HUES64 (cell line): ENCODE data around the gene MLF2.

Source experiments
- H3K27ac ChIP-seq: 2 replicates; pipeline ENCODE4 v1.7.0; 2013; ENCODE audit warnings: low read depth, low read length, inconsistent platforms
- H3K27me3 ChIP-seq: 2 replicates; pipeline ENCODE4 v1.6.1; 2013; ENCODE audit warnings: mild to moderate bottlenecking, low read length; ENCODE audit not compliant: insufficient read depth
- H3K36me3 ChIP-seq: 2 replicates; pipeline ENCODE4 v1.6.1; 2013; ENCODE audit warnings: mild to moderate bottlenecking, low read length; ENCODE audit not compliant: insufficient read depth
- H3K4me1 ChIP-seq: 2 replicates; pipeline ENCODE4 v1.6.1; 2013; ENCODE audit warnings: mild to moderate bottlenecking, low read length, moderate library complexity; ENCODE audit not compliant: insufficient read depth
- H3K4me3 ChIP-seq: 2 replicates; pipeline ENCODE4 v1.5.1; 2013; ENCODE audit warnings: mild to moderate bottlenecking, low read length, moderate library complexity
- H3K9ac ChIP-seq: 2 replicates; pipeline ENCODE4 v1.6.1; 2013; ENCODE audit warnings: mild to moderate bottlenecking, low read depth, low read length
- H3K9me3 ChIP-seq: 2 replicates; pipeline ENCODE4 v1.6.1; 2013; ENCODE audit warnings: low read depth, low read length; ENCODE audit not compliant: insufficient read depth
- WGBS: fragments of 150-250, 120-280 bp; methylation state at CpG from one replicate; pipeline ENCODE4 v1.1.7; 2013; ENCODE audit warnings: missing lambda C conversion rate; 5-methylcytosine and 5-hydroxymethylcytosine counted together

Gene MLF2

DNA sequence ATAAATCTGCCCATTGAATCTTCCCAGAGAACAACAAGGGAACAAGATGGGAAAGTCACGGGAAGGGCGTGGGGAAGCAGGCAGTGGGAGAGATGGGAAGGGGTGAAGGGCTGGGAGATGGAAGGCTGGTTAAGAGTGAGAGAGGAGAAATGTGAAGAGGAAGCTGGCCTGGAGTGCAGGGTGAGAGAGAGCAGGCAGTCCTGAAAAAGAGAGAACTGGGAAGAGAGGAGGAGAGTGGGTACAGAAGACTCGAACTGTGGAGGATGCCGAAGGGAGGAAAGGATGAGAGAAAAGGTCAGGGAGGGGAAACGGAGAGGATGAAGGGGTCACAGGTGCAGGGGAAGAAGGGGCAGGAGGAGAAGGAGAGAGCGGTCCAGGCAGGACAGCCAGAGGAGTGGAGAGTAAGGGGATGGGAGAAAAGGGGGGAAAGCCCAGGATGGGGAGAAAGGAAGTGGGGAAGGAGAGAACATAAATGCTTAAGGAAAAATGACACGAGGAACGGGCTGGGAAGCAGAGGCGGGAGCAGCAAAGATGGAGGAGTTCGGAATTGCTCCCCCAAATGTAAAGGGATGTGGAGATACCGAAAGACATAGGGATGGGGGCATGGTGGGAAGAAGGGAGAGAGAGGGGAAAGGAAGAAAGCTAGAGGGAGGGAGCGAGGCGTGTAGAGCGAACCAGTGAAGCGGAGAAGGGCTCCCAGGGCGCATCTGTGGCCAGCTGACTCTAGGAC, 53.5 kb downstream of the MLF2 start:
- H3K4me1 ChIP-seq: peaks cover 4% of the 10 kb centered on the region; the same call in 1 of the 2 replicates
- H3K9ac ChIP-seq: no peak overlapping the region
- peaks cover 2% of the 10 kb centered on the region; the same call in 1 of the 2 replicates for H3K36me3 ChIP-seq
- H3K9me3 ChIP-seq: no peaks in the 10 kb centered on the region
- H3K27me3 ChIP-seq: peaks cover 20% of the 10 kb centered on the region
- peak overlapping the region; percentile 84 for H3K4me3 ChIP-seq
- H3K27ac ChIP-seq: no peak overlapping the region
- WGBS: 16% methylated on average over 16 of the region's 16 CpGs

DNA sequence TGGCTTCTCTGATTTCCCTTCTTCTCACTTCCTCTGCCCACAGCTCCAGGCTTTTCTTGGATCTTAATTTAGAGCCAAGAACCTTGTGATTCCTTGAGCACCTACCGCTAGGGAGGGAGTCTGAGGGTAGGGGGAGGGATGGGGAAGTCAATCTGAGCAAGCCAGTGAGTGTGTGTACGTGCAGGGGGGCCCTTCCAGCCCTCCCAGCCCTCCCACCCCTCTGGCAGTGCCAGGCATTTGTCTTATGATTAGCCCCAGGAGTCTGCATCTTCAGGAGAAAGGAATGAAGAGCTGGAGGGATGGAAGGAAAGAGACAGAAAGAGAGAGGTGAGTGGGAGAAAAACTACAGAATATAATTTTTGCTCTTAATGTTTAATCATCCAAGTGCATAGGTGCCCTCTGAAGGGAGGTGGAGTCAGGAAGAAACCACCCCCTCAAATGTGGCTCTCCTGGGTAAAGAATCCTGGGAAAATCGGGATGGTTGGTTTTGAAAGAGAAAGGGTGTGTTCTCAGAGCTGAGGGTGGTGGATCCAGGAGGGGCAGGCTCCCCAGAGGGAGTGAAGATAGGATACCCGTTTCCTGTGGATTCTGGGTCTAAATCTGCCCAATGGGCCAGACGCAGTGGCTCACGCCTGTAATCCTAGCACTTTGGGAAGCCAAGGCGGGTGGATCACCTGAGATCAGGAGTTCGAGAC, 54.4 kb downstream of the MLF2 start:
- Histone ChIP-seq H3K27ac (no peak overlapping the region), H3K4me1 (peaks cover 4% of the 10 kb centered on the region; the same call in 1 of the 2 replicates), H3K9me3 (no peaks in the 10 kb centered on the region), H3K4me3 (no peak overlapping the region), H3K36me3 (peaks cover 2% of the 10 kb centered on the region; the same call in 1 of the 2 replicates), H3K9ac (no peak overlapping the region), H3K27me3 (peaks cover 20% of the 10 kb centered on the region)
- WGBS: 58% methylated on average over 7 of the region's 8 CpGs
